Measurements from ENCODE around the gene PDE7B. TPM values are rescaled to one million over a fixed set of nuclear protein-coding genes. Genes with fewer than 3 reads are reported as not detected.

PDE7B gene
- total RNA-seq, 1 experiment from 2014 or later, result not detected

DNA sequence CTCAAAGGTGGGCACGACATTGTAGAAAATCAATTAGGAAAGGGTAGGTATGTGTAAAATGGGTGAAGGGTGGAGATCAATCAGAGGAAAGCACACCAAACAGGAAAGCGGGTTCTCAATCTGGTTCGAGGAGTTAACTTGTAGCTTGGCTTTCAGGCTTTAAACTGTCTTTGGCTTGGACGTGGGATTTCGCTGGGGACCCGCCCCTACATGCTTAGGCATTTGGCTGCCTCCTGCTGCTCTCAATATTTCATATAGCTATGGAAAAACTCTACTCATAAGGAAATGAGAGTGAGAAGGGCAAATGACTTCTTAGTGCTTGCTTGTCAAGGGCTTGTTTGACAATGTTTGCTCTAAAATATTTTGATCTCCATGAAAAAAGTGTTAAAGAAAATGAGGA, 38.1 kb upstream of the PDE7B start:
- no peak for DNase-seq
- no peaks in the 10 kb centered on the region for H3F3A ChIP-seq (ENCODE audit: low read length, unreplicated experiment)
- H3K4me3 ChIP-seq (ENCODE audit: low read length), result no peak overlapping the region
- no peaks in the 10 kb centered on the region for H3K9me3 ChIP-seq (ENCODE audit: low read length)
- no peaks in the 10 kb centered on the region for H3K36me3 ChIP-seq (ENCODE audit: low read depth, low read length)
- H3K9me2 ChIP-seq (replicated peaks; ENCODE audit: low read length), result no peaks in the 10 kb centered on the region
- ATAC-seq, result no peak
- no peak overlapping the region for H3K9ac ChIP-seq (ENCODE audit: low read length)
- TF ChIP-seq EZH2 (IDR thresholded peaks at IDR 0.05; ENCODE audit: low read length, unreplicated experiment) (no peak), EZH2phosphoT487 (IDR thresholded peaks at IDR 0.05; ENCODE audit: borderline replicate concordance, low read length) (no peak), CTCF (conservative IDR thresholded peaks at IDR 0.05; ENCODE audit: low read depth, low read length) (no peak)
- ChIA-PET POLR2A (ENCODE audit: unreplicated experiment) (no interaction called here), CTCF (no interaction called here)
- H3K27ac ChIP-seq (ENCODE audit: low read length), result no peak overlapping the region
- intact Hi-C loops (cut with micrococcal nuclease), result no loop called here
- peaks cover 6% of the 10 kb centered on the region for H3K4me1 ChIP-seq (ENCODE audit: insufficient read depth, low read length)
- H2AFZ ChIP-seq (ENCODE audit: low read length), result no peak overlapping the region
- H3K27me3 ChIP-seq (ENCODE audit: low read length), result no peaks in the 10 kb centered on the region
- H3K79me2 ChIP-seq (ENCODE audit: low read length), result no peaks in the 10 kb centered on the region
- no peak overlapping the region for H3K4me2 ChIP-seq (ENCODE audit: low read length)
- no peaks in the 10 kb centered on the region for H4K20me1 ChIP-seq (ENCODE audit: low read length)
- BruUV-seq (replicated peaks), result no TSS peak

DNA sequence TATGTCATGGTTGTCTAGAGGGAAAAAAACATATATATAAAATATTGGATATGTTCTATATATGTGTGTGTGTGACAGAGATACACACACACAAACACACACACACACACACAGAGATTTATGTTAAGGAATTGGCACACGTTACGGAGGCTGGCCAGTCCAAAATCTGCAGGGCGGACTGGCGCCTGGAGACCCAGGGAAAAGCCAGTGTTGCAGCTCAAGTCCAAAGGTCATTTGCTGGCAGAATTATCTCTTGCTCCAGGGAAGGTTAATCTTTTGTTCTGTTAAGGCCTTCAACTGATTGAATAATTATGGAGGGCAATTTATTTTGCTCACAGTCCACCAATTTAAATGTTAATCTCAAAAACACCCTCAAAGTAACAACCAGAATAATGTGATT, 37.5 kb upstream of the PDE7B start:
- DNase-seq, result no peak
- CTCF ChIA-PET, result no interaction called here
- BruUV-seq (replicated peaks), result no TSS peak

DNA sequence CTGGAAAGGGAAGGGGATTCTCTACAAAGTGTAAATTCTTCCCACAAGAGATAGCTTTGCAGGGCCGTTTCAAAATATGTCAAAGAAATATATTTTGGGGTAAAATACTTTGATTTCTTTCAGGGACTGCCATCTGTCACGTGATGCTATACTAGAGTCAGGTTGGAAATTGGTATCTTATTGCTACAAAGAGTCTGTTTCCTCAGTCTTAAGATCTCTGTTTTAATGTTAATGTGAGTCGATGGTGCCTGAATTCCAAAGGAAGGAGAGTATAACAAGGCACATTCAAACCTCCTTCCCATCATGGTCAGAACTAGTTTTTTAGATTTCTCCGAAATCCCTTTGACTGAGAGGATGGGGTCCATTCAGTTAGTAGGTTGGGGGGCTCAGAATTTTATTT, 36.3 kb upstream of the PDE7B start:
- TF ChIP-seq CTCF (conservative IDR thresholded peaks at IDR 0.05; ENCODE audit: low read depth, low read length), result no peak
- no TSS peak for BruUV-seq (replicated peaks)
- intact Hi-C loops (cut with micrococcal nuclease), result no loop called here
- Histone ChIP-seq H3K79me2 (ENCODE audit: low read length) (no peaks in the 10 kb centered on the region), H4K20me1 (ENCODE audit: low read length) (no peaks in the 10 kb centered on the region), H3K27me3 (ENCODE audit: low read length) (no peaks in the 10 kb centered on the region), H3K4me2 (ENCODE audit: low read length) (no peak overlapping the region), H3K9me3 (ENCODE audit: low read length) (no peaks in the 10 kb centered on the region), H3K27ac (ENCODE audit: low read length) (no peak overlapping the region), H3K4me1 (ENCODE audit: insufficient read depth, low read length) (peaks cover 6% of the 10 kb centered on the region), H3K4me3 (ENCODE audit: low read length) (no peak overlapping the region), H3K9ac (ENCODE audit: low read length) (no peak overlapping the region), H3K9me2 (replicated peaks; ENCODE audit: low read length) (no peaks in the 10 kb centered on the region), H3F3A (ENCODE audit: low read length, unreplicated experiment) (no peaks in the 10 kb centered on the region), H2AFZ (ENCODE audit: low read length) (no peak overlapping the region), H3K36me3 (ENCODE audit: low read depth, low read length) (no peaks in the 10 kb centered on the region)
- no peak for ATAC-seq
- ChIA-PET CTCF (no interaction called here), POLR2A (ENCODE audit: unreplicated experiment) (no interaction called here)
- no peak for DNase-seq

More for the DNA sequence above, 37.5 kb upstream of the PDE7B start:
- intact Hi-C loops (cut with micrococcal nuclease), result no loop called here
- Histone ChIP-seq H3K36me3 (ENCODE audit: low read depth, low read length) (no peaks in the 10 kb centered on the region), H3K27ac (ENCODE audit: low read length) (no peak overlapping the region), H3K4me2 (ENCODE audit: low read length) (no peak overlapping the region), H3K4me1 (ENCODE audit: insufficient read depth, low read length) (peaks cover 6% of the 10 kb centered on the region), H3K27me3 (ENCODE audit: low read length) (no peaks in the 10 kb centered on the region), H3K4me3 (ENCODE audit: low read length) (no peak overlapping the region), H3F3A (ENCODE audit: low read length, unreplicated experiment) (no peaks in the 10 kb centered on the region), H3K79me2 (ENCODE audit: low read length) (no peaks in the 10 kb centered on the region), H3K9me2 (replicated peaks; ENCODE audit: low read length) (no peaks in the 10 kb centered on the region), H3K9me3 (ENCODE audit: low read length) (no peaks in the 10 kb centered on the region), H3K9ac (ENCODE audit: low read length) (no peak overlapping the region), H4K20me1 (ENCODE audit: low read length) (no peaks in the 10 kb centered on the region), H2AFZ (ENCODE audit: low read length) (no peak overlapping the region)
- TF ChIP-seq EZH2phosphoT487 (IDR thresholded peaks at IDR 0.05; ENCODE audit: borderline replicate concordance, low read length) (no peak), EZH2 (IDR thresholded peaks at IDR 0.05; ENCODE audit: low read length, unreplicated experiment) (no peak), CTCF (conservative IDR thresholded peaks at IDR 0.05; ENCODE audit: low read depth, low read length) (no peak)
- no peak for ATAC-seq
- POLR2A ChIA-PET (ENCODE audit: unreplicated experiment), result no interaction called here
